Peyer's patch (tissue), 4 donors: ENCODE data around the gene COL7A1. TPM values are rescaled to one million over a fixed set of nuclear protein-coding genes. Genes with fewer than 3 reads are reported as not detected.

Experiments used
- DNase-seq, 3 donors: peaks; one replicate each; pipeline ENCODE4 v3.0.0-alpha.2; 2017 to 2019
- H3K27ac ChIP-seq, 4 donors: fragments of 200-600 bp; sonication (generic); one replicate each; pipeline ENCODE4 v1.5.1; 2016 to 2019
- H3K27me3 ChIP-seq, 2 donors: fragments of 200-600 bp; sonication (generic); one replicate each; pipeline ENCODE4 v1.5.1; 2019
- H3K36me3 ChIP-seq, 3 donors: fragments of 200-600 bp; sonication (generic); one replicate each; pipeline ENCODE4 v1.5.1; 2016 to 2019
- H3K4me1 ChIP-seq, 4 donors: fragments of 200-600 bp; sonication (generic); one replicate each; pipeline ENCODE4 v1.5.1; 2016 to 2019
- H3K4me3 ChIP-seq, 4 donors: fragments of 200-600 bp; sonication (generic); 1 replicate in 3 of 4; 2 replicates in 1 of 4; pipeline ENCODE4 v1.5.1; 2016 to 2019; ENCODE audit warnings: mild to moderate bottlenecking in 1 of 4
- H3K9me3 ChIP-seq, 4 donors: fragments of 200-600 bp; sonication (generic); one replicate each; pipeline ENCODE4 v1.5.1; 2016 to 2019; ENCODE audit warnings: mild to moderate bottlenecking in 1 of 4
- POLR2A ChIP-seq, 2 donors: fragments of 450-650 bp; IDR thresholded peaks; one replicate each; pipeline ENCODE4 v1.5.1; 2017; ENCODE audit warnings: antibody characterized with exemption in 2 of 2, mild to moderate bottlenecking in 2 of 2, moderate library complexity in 2 of 2
- total RNA-seq, 4 donors: library from RNA; depleted of rRNA; stranded (reverse); fragments of >200 nt; gene quantifications; one replicate each; pipeline ENCODE4 v1.1.0, GENCODE V29; 2016
- TF ChIP-seq, protein P1 (sequence below), 6 experiments: fragments of 450-650 bp in 4 of 6; fragments of 200-600 bp in 2 of 6; sonication (generic) in 1 of 6; IDR thresholded peaks; one replicate each; pipeline ENCODE4 v1.5.1; 2017 to 2019; ENCODE audit warnings: antibody characterized with exemption in 6 of 6, mild to moderate bottlenecking in 3 of 6, moderate library complexity in 1 of 6

COL7A1 gene
- total RNA-seq, 4 donors from 2014 or later: 7.5 to 101 (median 21.7) TPM

GRCh38 chr3:48614044-48614443 lies 18.9 kb upstream of the COL7A1 start:
- no peaks in the 10 kb centered on the region for H3K36me3 ChIP-seq
- no peak overlapping the region for H3K4me3 ChIP-seq
- TF ChIP-seq POLR2A (IDR thresholded peaks at IDR 0.05): no peak
- TF ChIP-seq, protein P1, sequence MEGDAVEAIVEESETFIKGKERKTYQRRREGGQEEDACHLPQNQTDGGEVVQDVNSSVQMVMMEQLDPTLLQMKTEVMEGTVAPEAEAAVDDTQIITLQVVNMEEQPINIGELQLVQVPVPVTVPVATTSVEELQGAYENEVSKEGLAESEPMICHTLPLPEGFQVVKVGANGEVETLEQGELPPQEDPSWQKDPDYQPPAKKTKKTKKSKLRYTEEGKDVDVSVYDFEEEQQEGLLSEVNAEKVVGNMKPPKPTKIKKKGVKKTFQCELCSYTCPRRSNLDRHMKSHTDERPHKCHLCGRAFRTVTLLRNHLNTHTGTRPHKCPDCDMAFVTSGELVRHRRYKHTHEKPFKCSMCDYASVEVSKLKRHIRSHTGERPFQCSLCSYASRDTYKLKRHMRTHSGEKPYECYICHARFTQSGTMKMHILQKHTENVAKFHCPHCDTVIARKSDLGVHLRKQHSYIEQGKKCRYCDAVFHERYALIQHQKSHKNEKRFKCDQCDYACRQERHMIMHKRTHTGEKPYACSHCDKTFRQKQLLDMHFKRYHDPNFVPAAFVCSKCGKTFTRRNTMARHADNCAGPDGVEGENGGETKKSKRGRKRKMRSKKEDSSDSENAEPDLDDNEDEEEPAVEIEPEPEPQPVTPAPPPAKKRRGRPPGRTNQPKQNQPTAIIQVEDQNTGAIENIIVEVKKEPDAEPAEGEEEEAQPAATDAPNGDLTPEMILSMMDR (IDR thresholded peaks at IDR 0.05): no peak
- DNase-seq: no peak
- H3K27me3 ChIP-seq: no peaks in the 10 kb centered on the region
- H3K27ac ChIP-seq: no peak overlapping the region
- peaks cover 0 to 11% (median 5%) of the 10 kb centered on the region in 4 donors for H3K9me3 ChIP-seq
- H3K4me1 ChIP-seq: no peaks in the 10 kb centered on the region

- DNase-seq: no peak
- H3K9me3 ChIP-seq: peaks cover 0 to 8% (median under 1%) of the 10 kb centered on the region in 4 donors
- no peak overlapping the region for H3K27ac ChIP-seq
- no peak overlapping the region for H3K4me3 ChIP-seq
- H3K4me1 ChIP-seq: peaks cover 0 to 10% (median 0%) of the 10 kb centered on the region in 4 donors
- peaks cover 0 to 4% (median 0%) of the 10 kb centered on the region in 3 donors for H3K36me3 ChIP-seq
- H3K27me3 ChIP-seq: no peaks in the 10 kb centered on the region
- no peak for TF ChIP-seq POLR2A (IDR thresholded peaks at IDR 0.05)
- TF ChIP-seq, protein P1 (IDR thresholded peaks at IDR 0.05): no peak
Measured at GRCh38 chr3:48612309-48612708, 17.2 kb upstream of the COL7A1 start.

GRCh38 chr3:48609088-48610005 lies 14.2 kb upstream of the COL7A1 start, which contains the start of gene UQCRC1:
Gene UQCRC1, minus strand, starts transcription at chr3:48609646. Its CDS starts 26 bp downstream, at chr3:48609620.
- TF ChIP-seq, protein P1 (IDR thresholded peaks at IDR 0.05): peak; percentile 50 to 97 (median 90)
- peak; percentile 82 to 93 for TF ChIP-seq POLR2A (IDR thresholded peaks at IDR 0.05)
- DNase-seq: peak; percentile 85 to 95 (median 93)
- Histone ChIP-seq H3K4me3 (peak within 1 kb of the TSS; percentile 82 to 100 (median 86)), H3K27ac (peak within 1 kb of the TSS; percentile 78 to 96 (median 88)), H3K4me1 (peaks cover 0 to 10% (median 0%) of the 10 kb centered on the region in 4 donors), H3K27me3 (no peaks in the 10 kb centered on the region), H3K36me3 (peaks cover 0 to 34% (median 0%) of the 10 kb centered on the region in 3 donors), H3K9me3 (no peaks in the 10 kb centered on the region)

GRCh38 chr3:48607519-48607918 lies 12.4 kb upstream of the COL7A1 start:
- H3K27ac ChIP-seq: no peak overlapping the region
- TF ChIP-seq, protein P1 (IDR thresholded peaks at IDR 0.05): no peak
- H3K36me3 ChIP-seq: peaks cover 0 to 52% (median 0%) of the 10 kb centered on the region in 3 donors
- peaks cover 0 to 10% (median 0%) of the 10 kb centered on the region in 4 donors for H3K4me1 ChIP-seq
- peak in 1 of 3 donors; percentile 63 for DNase-seq
- no peaks in the 10 kb centered on the region for H3K9me3 ChIP-seq
- H3K27me3 ChIP-seq: no peaks in the 10 kb centered on the region
- no peak overlapping the region for H3K4me3 ChIP-seq

GRCh38 chr3:48601622-48601994 lies 6.5 kb upstream of the COL7A1 start:
- DNase-seq: no peak

More at GRCh38 chr3:48601622-48601994, 6.5 kb upstream of the COL7A1 start:
- H3K27me3 ChIP-seq: no peaks in the 10 kb centered on the region
- peaks cover 0 to 80% (median 0%) of the 10 kb centered on the region in 3 donors for H3K36me3 ChIP-seq
- no peaks in the 10 kb centered on the region for H3K9me3 ChIP-seq
- H3K4me3 ChIP-seq: no peak overlapping the region
- H3K27ac ChIP-seq: no peak overlapping the region
- H3K4me1 ChIP-seq: peaks cover 0 to 10% (median 0%) of the 10 kb centered on the region in 4 donors
- TF ChIP-seq POLR2A (IDR thresholded peaks at IDR 0.05): no peak
- TF ChIP-seq, protein P1 (IDR thresholded peaks at IDR 0.05): no peak
